ENCODE data around the gene HIPK4. TPM values are rescaled to one million over a fixed set of nuclear protein-coding genes. Genes with fewer than 3 reads are reported as not detected.

Gene HIPK4
- total and polyA plus RNA-seq, 9 of the 15 experiments (the other 6 are each of a cell fraction or from before 2014, with no cell fraction given): 0.06 to 0.09 TPM; not detected in 7

- TF ChIP-seq DEAF1 (CRISPR knock-in tag; IDR thresholded peaks at IDR 0.05) (peak; percentile 42; the same call in 1 of the 2 replicates), ZBED1 (IDR thresholded peaks at IDR 0.05) (0 out of 2 replicates have a peak, but pooled peaks have one; percentile 19), TAL1 (IDR thresholded peaks at IDR 0.05) (no peak), PKNOX1 (IDR thresholded peaks at IDR 0.05) (peak; percentile 79), JUNB (CRISPR knock-in tag; conservative IDR thresholded peaks at IDR 0.05) (no peak), MTA3 (IDR thresholded peaks at IDR 0.05; ENCODE audit: borderline replicate concordance) (peak; percentile 93), RBM14 (IDR thresholded peaks at IDR 0.05; ENCODE audit: borderline replicate concordance, insufficient read depth, low read depth, low read length) (no peak), GATAD2A (IDR thresholded peaks at IDR 0.05) (peak; percentile 93), NUFIP1 (IDR thresholded peaks at IDR 0.05; ENCODE audit: partially characterized antibody) (no peak), PHTF2 (CRISPR knock-in tag; IDR thresholded peaks at IDR 0.05) (no peak), ZNF217 (CRISPR knock-in tag; IDR thresholded peaks at IDR 0.05) (no peak), SRSF7 (optimal IDR thresholded peaks at IDR 0.05; ENCODE audit: low read depth, low read length) (no peak), KLF10 (CRISPR knock-in tag; IDR thresholded peaks at IDR 0.05) (no peak), USF1 (CRISPR knock-in tag; IDR thresholded peaks at IDR 0.05) (peak; percentile 36; the same call in 1 of the 2 replicates), STAT6 (CRISPR knock-in tag; IDR thresholded peaks at IDR 0.05) (no peak), CREM (IDR thresholded peaks at IDR 0.05; ENCODE audit: low read depth) (peak; percentile 78; the same call in 1 of the 2 replicates), STAG1 (CRISPR knock-in tag; IDR thresholded peaks at IDR 0.05; ENCODE audit: borderline replicate concordance) (no peak; the same call in 1 of the 2 replicates), ZBTB12 (CRISPR knock-in tag; IDR thresholded peaks at IDR 0.05) (no peak), XRCC4 (IDR thresholded peaks at IDR 0.05; ENCODE audit: extremely low read depth, insufficient read depth, insufficient read length) (no peak), ZNF699 (CRISPR knock-in tag; IDR thresholded peaks at IDR 0.05; ENCODE audit: insufficient replicate concordance) (no peak), ZNF134 (CRISPR knock-in tag; conservative IDR thresholded peaks at IDR 0.05) (no peak)
These were observed 31.1 kb upstream of the HIPK4 start (continued) for GRCh38 chr19:40420766-40421765.

Data from K562 (cell line).